Measurements from ENCODE around the gene RFNG. TPM values are rescaled to one million over a fixed set of nuclear protein-coding genes. Genes with fewer than 3 reads are reported as not detected.

RFNG gene
- total RNA-seq, 1 donor from 2014 or later: 40.2 TPM

GRCh38 chr17:82047914-82048570 is 3.6 kb downstream of the RFNG start:
- TF ChIP-seq CTCF (IDR thresholded peaks at IDR 0.05; ENCODE audit: insufficient read depth, low read depth, low read length) (no peak), EZH2 (IDR thresholded peaks at IDR 0.05; ENCODE audit: insufficient read depth, low read length) (no peak)

GRCh38 chr17:82047379-82047778 is 4.2 kb downstream of the RFNG start:
- Histone ChIP-seq H3K4me3 (ENCODE audit: insufficient read depth, low read depth, low read length) (no peak overlapping the region), H3K79me2 (ENCODE audit: insufficient read depth, low read length) (peaks cover 16% of the 10 kb centered on the region), H3K4me2 (ENCODE audit: low read length) (no peak overlapping the region), H3K4me1 (ENCODE audit: insufficient read depth, low read length) (peaks cover 8% of the 10 kb centered on the region), H2AFZ (ENCODE audit: low read depth, low read length) (no peak overlapping the region), H3K9me3 (ENCODE audit: insufficient read depth, low read depth, low read length) (no peaks in the 10 kb centered on the region), H3K27me3 (ENCODE audit: insufficient read depth, low read length) (no peaks in the 10 kb centered on the region), H3K9ac (ENCODE audit: low read length) (no peak overlapping the region), H3K27ac (ENCODE audit: low read depth, low read length) (no peak overlapping the region), H4K20me1 (ENCODE audit: insufficient read depth, low read length) (no peaks in the 10 kb centered on the region), H3K36me3 (ENCODE audit: insufficient read depth, low read length) (no peaks in the 10 kb centered on the region)
- DNase-seq (ENCODE audit: low read depth): no peak
- no peak for FAIRE-seq
- Mint-ChIP-seq H3K4me1 (ENCODE audit: low read depth, unreplicated experiment) (peaks cover 5% of the 10 kb centered on the region), H3K4me3 (ENCODE audit: unreplicated experiment) (no peak overlapping the region), H3K36me3 (ENCODE audit: low read depth, unreplicated experiment) (peaks cover 10% of the 10 kb centered on the region), H3K27me3 (ENCODE audit: low read depth, unreplicated experiment) (no peaks in the 10 kb centered on the region), H3K9me3 (ENCODE audit: unreplicated experiment) (no peaks in the 10 kb centered on the region), H3K27ac (ENCODE audit: unreplicated experiment) (no peak overlapping the region)
- TF ChIP-seq EZH2 (IDR thresholded peaks at IDR 0.05; ENCODE audit: insufficient read depth, low read length) (no peak), CTCF (IDR thresholded peaks at IDR 0.05; ENCODE audit: insufficient read depth, low read depth, low read length) (no peak)

More at GRCh38 chr17:82047914-82048570, 3.6 kb downstream of the RFNG start:
- Mint-ChIP-seq H3K36me3 (ENCODE audit: low read depth, unreplicated experiment) (peaks cover 10% of the 10 kb centered on the region), H3K27me3 (ENCODE audit: low read depth, unreplicated experiment) (no peaks in the 10 kb centered on the region), H3K9me3 (ENCODE audit: unreplicated experiment) (no peaks in the 10 kb centered on the region), H3K27ac (ENCODE audit: unreplicated experiment) (no peak overlapping the region), H3K4me1 (ENCODE audit: low read depth, unreplicated experiment) (peaks cover 5% of the 10 kb centered on the region), H3K4me3 (ENCODE audit: unreplicated experiment) (no peak overlapping the region)
- Histone ChIP-seq H3K9me3 (ENCODE audit: insufficient read depth, low read depth, low read length) (no peaks in the 10 kb centered on the region), H2AFZ (ENCODE audit: low read depth, low read length) (no peak overlapping the region), H3K4me2 (ENCODE audit: low read length) (no peak overlapping the region), H3K27ac (ENCODE audit: low read depth, low read length) (no peak overlapping the region), H3K4me1 (ENCODE audit: insufficient read depth, low read length) (peaks cover 15% of the 10 kb centered on the region), H3K4me3 (ENCODE audit: insufficient read depth, low read depth, low read length) (no peak overlapping the region), H3K9ac (ENCODE audit: low read length) (no peak overlapping the region), H3K36me3 (ENCODE audit: insufficient read depth, low read length) (no peaks in the 10 kb centered on the region), H3K79me2 (ENCODE audit: insufficient read depth, low read length) (peaks cover 23% of the 10 kb centered on the region), H3K27me3 (ENCODE audit: insufficient read depth, low read length) (no peaks in the 10 kb centered on the region), H4K20me1 (ENCODE audit: insufficient read depth, low read length) (peaks cover 6% of the 10 kb centered on the region)
- no peak for DNase-seq (ENCODE audit: low read depth)
- no peak for FAIRE-seq

GRCh38 chr17:82046903-82047302 is 4.7 kb downstream of the RFNG start:
- no peaks in the 10 kb centered on the region for H3K36me3 ChIP-seq (ENCODE audit: insufficient read depth, low read length)
- H3K4me3 Mint-ChIP-seq (ENCODE audit: unreplicated experiment): no peak overlapping the region
- H4K20me1 ChIP-seq (ENCODE audit: insufficient read depth, low read length): no peaks in the 10 kb centered on the region
- H3K27ac ChIP-seq (ENCODE audit: low read depth, low read length): no peak overlapping the region
- DNase-seq (ENCODE audit: low read depth): no peak
- no peak overlapping the region for H3K27ac Mint-ChIP-seq (ENCODE audit: unreplicated experiment)
- H3K4me2 ChIP-seq (ENCODE audit: low read length): no peak overlapping the region
- no peak for TF ChIP-seq CTCF (IDR thresholded peaks at IDR 0.05; ENCODE audit: insufficient read depth, low read depth, low read length)
- TF ChIP-seq EZH2 (IDR thresholded peaks at IDR 0.05; ENCODE audit: insufficient read depth, low read length): no peak
- no peak for FAIRE-seq
- peaks cover 10% of the 10 kb centered on the region for H3K36me3 Mint-ChIP-seq (ENCODE audit: low read depth, unreplicated experiment)
- H3K9ac ChIP-seq (ENCODE audit: low read length): no peak overlapping the region
- no peaks in the 10 kb centered on the region for H3K9me3 ChIP-seq (ENCODE audit: insufficient read depth, low read depth, low read length)
- peaks cover 8% of the 10 kb centered on the region for H3K4me1 ChIP-seq (ENCODE audit: insufficient read depth, low read length)
- no peaks in the 10 kb centered on the region for H3K9me3 Mint-ChIP-seq (ENCODE audit: unreplicated experiment)
- H2AFZ ChIP-seq (ENCODE audit: low read depth, low read length): no peak overlapping the region
- no peaks in the 10 kb centered on the region for H3K27me3 ChIP-seq (ENCODE audit: insufficient read depth, low read length)
- no peak overlapping the region for H3K4me3 ChIP-seq (ENCODE audit: insufficient read depth, low read depth, low read length)
- no peaks in the 10 kb centered on the region for H3K27me3 Mint-ChIP-seq (ENCODE audit: low read depth, unreplicated experiment)
- H3K79me2 ChIP-seq (ENCODE audit: insufficient read depth, low read length): peaks cover 11% of the 10 kb centered on the region
- H3K4me1 Mint-ChIP-seq (ENCODE audit: low read depth, unreplicated experiment): peaks cover 5% of the 10 kb centered on the region
